Stimulated activated CD8-positive, alpha-beta memory T cell treated with anti-CD3 and anti-CD28 coated beads, Interleukin-7, amount 100 ng/mL, for 48 hours (primary cell): ENCODE data around the gene ZNF598.
"Not testable (repeated sequence)": the region's sequence is repeated elsewhere in the genome, so short reads cannot be mapped to it uniquely, and the experiment has no call there.

Experiments
- DNase-seq, 2 donors: peaks; one replicate each; pipeline ENCODE4 v3.0.0-alpha.2; 2020; ENCODE audit warnings: low read depth in 1 of 2; ENCODE audit errors: extremely low read depth in 1 of 2

The ZNF598 gene

DNA sequence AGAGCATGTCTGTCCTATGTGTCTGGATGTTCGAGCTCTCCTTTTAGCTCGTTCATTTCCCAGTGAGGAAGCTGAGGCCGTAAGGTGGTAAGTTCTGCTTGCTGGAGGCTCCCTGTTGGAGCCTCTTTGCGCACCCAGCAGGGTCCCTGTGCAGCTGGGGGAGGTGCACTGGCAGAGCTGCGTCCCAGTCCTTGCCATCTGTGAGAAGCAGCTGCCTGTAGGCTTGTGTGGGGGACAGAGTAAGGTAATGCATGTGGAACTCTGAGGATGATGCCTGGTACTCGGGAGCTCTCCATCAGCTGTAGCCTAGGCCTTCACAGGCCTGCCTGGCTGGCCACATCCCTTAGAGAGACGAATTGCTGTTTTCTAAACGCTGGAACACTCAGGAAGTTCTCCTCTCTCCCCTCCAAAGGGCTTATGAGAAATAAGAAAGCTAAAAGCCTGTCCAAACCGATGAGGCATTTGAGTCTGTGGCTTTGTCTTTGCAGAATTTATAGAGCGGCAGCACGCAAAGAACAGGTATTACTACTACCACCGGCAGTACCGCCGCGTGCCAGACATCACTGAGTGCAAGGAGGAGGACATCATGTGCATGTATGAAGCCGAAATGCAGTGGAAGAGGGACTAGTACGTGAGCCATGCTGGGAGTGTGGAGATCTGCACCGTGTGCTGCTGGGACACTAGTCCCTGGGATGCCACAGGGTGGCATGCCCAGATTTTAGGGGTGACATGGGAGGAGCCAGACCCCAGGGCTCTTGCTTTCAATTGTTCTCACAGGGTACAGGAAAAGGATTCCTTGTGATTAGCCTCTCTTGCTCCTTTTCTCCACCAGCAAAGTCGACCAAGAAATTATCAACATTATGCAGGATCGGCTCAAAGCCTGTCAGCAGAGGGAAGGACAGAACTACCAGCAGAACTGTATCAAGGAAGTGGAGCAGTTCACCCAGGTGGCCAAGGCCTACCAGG is 48.7 kb downstream of the ZNF598 start:
- no peak for DNase-seq

- DNase-seq: peak; percentile 86
Measured at GRCh38 chr16:1959269-1960039, 50.2 kb downstream of the ZNF598 start, which contains the start of gene NDUFB10. TSS of gene NDUFB10 (plus strand) at chr16:1959538. CDS start at chr16:1959625, 87 bp downstream.

GRCh38 chr16:1958715-1959268 is 50.8 kb downstream of the ZNF598 start:
- no peak for DNase-seq

DNA sequence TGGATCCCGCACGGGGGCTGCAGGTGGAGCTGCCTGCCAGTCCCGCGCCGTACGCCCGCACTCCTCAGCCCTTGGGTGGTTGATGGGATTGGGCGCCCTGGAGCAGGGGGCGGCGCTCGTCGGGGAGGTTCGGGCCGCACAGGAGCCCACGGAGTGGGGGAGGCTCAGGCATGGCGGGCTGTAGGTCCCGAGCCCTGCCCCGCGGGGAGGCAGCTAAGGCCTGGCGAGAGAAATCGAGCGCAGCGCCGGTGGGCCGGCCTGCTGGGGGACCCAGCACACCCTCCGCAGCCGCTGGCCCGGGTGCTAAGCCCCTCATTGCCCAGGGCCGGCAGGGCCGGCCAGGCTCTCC is 51.5 kb downstream of the ZNF598 start:
- not testable (repeated sequence) for DNase-seq

- not testable (repeated sequence) for DNase-seq
Measured at GRCh38 chr16:1957434-1958142, 52.0 kb downstream of the ZNF598 start.

- DNase-seq: no peak
Measured at GRCh38 chr16:1953734-1954133, 55.9 kb downstream of the ZNF598 start.

DNA sequence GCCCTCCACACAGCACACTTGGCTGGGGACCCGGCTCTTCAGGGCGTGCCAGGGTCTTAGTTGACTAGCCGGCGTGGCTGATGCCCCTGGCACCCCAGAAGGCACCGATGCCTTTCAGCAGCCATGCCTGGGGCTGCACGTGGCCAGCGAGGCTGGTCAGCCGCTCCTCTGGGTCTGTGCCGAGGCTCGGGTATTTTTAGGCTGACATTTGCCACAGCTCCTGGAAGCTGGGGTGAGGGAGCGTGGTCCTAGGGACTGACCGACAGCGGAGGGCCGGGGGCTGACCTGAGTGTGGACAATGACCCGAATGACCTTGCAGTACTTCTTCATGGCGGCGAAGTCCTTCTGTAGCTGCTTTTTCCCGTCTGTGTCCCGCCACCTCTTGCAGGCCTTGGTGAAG is 59.1 kb downstream of the ZNF598 start:
- DNase-seq: no peak

- DNase-seq: no peak
Measured at GRCh38 chr16:1950047-1950446, 59.6 kb downstream of the ZNF598 start.

- no peak for DNase-seq
Measured at GRCh38 chr16:1949507-1949906, 60.1 kb downstream of the ZNF598 start.
